ENCODE measurements around the gene SSTR3.

Gene SSTR3

GRCh38 chr22:37214731-37215030 is 2.4 kb upstream of the SSTR3 start:
- Histone ChIP-seq H3K79me2 (ENCODE audit: insufficient read depth, low read length) (no peaks in the 10 kb centered on the region), H3K27ac (ENCODE audit: low read depth, low read length) (no peak overlapping the region), H3K9me3 (ENCODE audit: insufficient read depth, low read length) (no peaks in the 10 kb centered on the region), H3K9me2 (replicated peaks; ENCODE audit: insufficient read depth, low read length) (no peaks in the 10 kb centered on the region), H3K36me3 (ENCODE audit: low read length) (no peaks in the 10 kb centered on the region), H4K20me1 (ENCODE audit: low read depth, low read length) (no peaks in the 10 kb centered on the region), H3K9ac (ENCODE audit: low read length) (no peak overlapping the region), H3K4me3 (ENCODE audit: insufficient read depth, low read length, poor library complexity, severe bottlenecking) (no peak overlapping the region), H3K4me2 (ENCODE audit: low read depth, low read length, poor library complexity, severe bottlenecking) (no peak overlapping the region), H3K27me3 (ENCODE audit: low read length) (no peaks in the 10 kb centered on the region), H2AFZ (ENCODE audit: low read depth, low read length, severe bottlenecking) (no peak overlapping the region), H3F3A (ENCODE audit: insufficient read depth) (peaks cover 13% of the 10 kb centered on the region)
- TF ChIP-seq EZH2phosphoT487 (conservative IDR thresholded peaks at IDR 0.05; ENCODE audit: low read length): no peak
- TF ChIP-seq CTCF (IDR thresholded peaks at IDR 0.05; ENCODE audit: insufficient read depth, low read length, poor library complexity, severe bottlenecking): no peak

- H3K79me2 ChIP-seq (ENCODE audit: insufficient read depth, low read length): no peaks in the 10 kb centered on the region
- H2AFZ ChIP-seq (ENCODE audit: low read depth, low read length, severe bottlenecking): no peak overlapping the region
- no peaks in the 10 kb centered on the region for H4K20me1 ChIP-seq (ENCODE audit: low read depth, low read length)
- H3K36me3 ChIP-seq (ENCODE audit: low read length): no peaks in the 10 kb centered on the region
- no peak overlapping the region for H3K4me2 ChIP-seq (ENCODE audit: low read depth, low read length, poor library complexity, severe bottlenecking)
- no peak overlapping the region for H3K27ac ChIP-seq (ENCODE audit: low read depth, low read length)
- H3K27me3 ChIP-seq (ENCODE audit: low read length): no peaks in the 10 kb centered on the region
- no peak for TF ChIP-seq EZH2phosphoT487 (conservative IDR thresholded peaks at IDR 0.05; ENCODE audit: low read length)
- TF ChIP-seq CTCF (IDR thresholded peaks at IDR 0.05; ENCODE audit: insufficient read depth, low read length, poor library complexity, severe bottlenecking): no peak
- H3K9me2 ChIP-seq (replicated peaks; ENCODE audit: insufficient read depth, low read length): no peaks in the 10 kb centered on the region
- no peaks in the 10 kb centered on the region for H3K9me3 ChIP-seq (ENCODE audit: insufficient read depth, low read length)
- peaks cover 8% of the 10 kb centered on the region for H3F3A ChIP-seq (ENCODE audit: insufficient read depth)
- H3K4me3 ChIP-seq (ENCODE audit: insufficient read depth, low read length, poor library complexity, severe bottlenecking): no peak overlapping the region
- H3K9ac ChIP-seq (ENCODE audit: low read length): no peak overlapping the region
These were observed 1.9 kb upstream of the SSTR3 start for GRCh38 chr22:37213941-37214730.

- H3K79me2 ChIP-seq (ENCODE audit: insufficient read depth, low read length): no peaks in the 10 kb centered on the region
- H3K4me3 ChIP-seq (ENCODE audit: insufficient read depth, low read length, poor library complexity, severe bottlenecking): no peak overlapping the region
- no peak overlapping the region for H2AFZ ChIP-seq (ENCODE audit: low read depth, low read length, severe bottlenecking)
- no peaks in the 10 kb centered on the region for H3K9me2 ChIP-seq (replicated peaks; ENCODE audit: insufficient read depth, low read length)
- H3F3A ChIP-seq (ENCODE audit: insufficient read depth): no peaks in the 10 kb centered on the region
- no peak overlapping the region for H3K9ac ChIP-seq (ENCODE audit: low read length)
- no peak overlapping the region for H3K27ac ChIP-seq (ENCODE audit: low read depth, low read length)
- no peaks in the 10 kb centered on the region for H3K9me3 ChIP-seq (ENCODE audit: insufficient read depth, low read length)
- no peaks in the 10 kb centered on the region for H3K36me3 ChIP-seq (ENCODE audit: low read length)
- TF ChIP-seq EZH2phosphoT487 (conservative IDR thresholded peaks at IDR 0.05; ENCODE audit: low read length): no peak
- no peak for TF ChIP-seq CTCF (IDR thresholded peaks at IDR 0.05; ENCODE audit: insufficient read depth, low read length, poor library complexity, severe bottlenecking)
- no peak overlapping the region for H3K4me2 ChIP-seq (ENCODE audit: low read depth, low read length, poor library complexity, severe bottlenecking)
- H3K27me3 ChIP-seq (ENCODE audit: low read length): no peaks in the 10 kb centered on the region
- H4K20me1 ChIP-seq (ENCODE audit: low read depth, low read length): no peaks in the 10 kb centered on the region
These were observed 1.1 kb upstream of the SSTR3 start for GRCh38 chr22:37213218-37213855.
